Measurements from ENCODE around the gene CATSPER3. TPM values are rescaled to one million over a fixed set of nuclear protein-coding genes. Genes with fewer than 3 reads are reported as not detected.

CATSPER3 gene
- total RNA-seq, 4 donors from 2014 or later, result 0.34 TPM; not detected in 3

- TF ChIP-seq CTCF (IDR thresholded peaks at IDR 0.05), result no peak
- Histone ChIP-seq H3K4me3 (no peak overlapping the region), H3K9me3 (no peaks in the 10 kb centered on the region), H3K27me3 (no peaks in the 10 kb centered on the region), H3K27ac (no peak overlapping the region), H3K4me1 (no peaks in the 10 kb centered on the region), H3K36me3 (peaks cover 17% of the 10 kb centered on the region)
- 84% methylated on average over 12 of the region's 12 CpGs for WGBS
- DNase-seq (ENCODE audit: low spot score in 2 of 2), result no peak
Measured at GRCh38 chr5:134935711-134936602, 31.8 kb upstream of the CATSPER3 start.

- no peak for DNase-seq (ENCODE audit: low spot score in 2 of 2)
- H3K36me3 ChIP-seq, result peaks cover 11% of the 10 kb centered on the region
- no peak overlapping the region for H3K27ac ChIP-seq
- H3K27me3 ChIP-seq, result no peaks in the 10 kb centered on the region
- no peaks in the 10 kb centered on the region for H3K4me1 ChIP-seq
- WGBS, result 92% methylated on average over 8 of the region's 8 CpGs
- TF ChIP-seq POLR2AphosphoS5 (IDR thresholded peaks at IDR 0.05), result no peak
- no peak overlapping the region for H3K4me3 ChIP-seq
- H3K9me3 ChIP-seq, result no peaks in the 10 kb centered on the region
Measured at GRCh38 chr5:134937526-134937925, 30.2 kb upstream of the CATSPER3 start.

GRCh38 chr5:134938030-134938429 is 29.7 kb upstream of the CATSPER3 start:
- peaks cover 9% of the 10 kb centered on the region for H3K36me3 ChIP-seq
- no peak overlapping the region for H3K4me3 ChIP-seq
- DNase-seq (ENCODE audit: low spot score in 2 of 2), result no peak
- TF ChIP-seq CTCF (IDR thresholded peaks at IDR 0.05), result no peak
- TF ChIP-seq POLR2A (IDR thresholded peaks at IDR 0.05), result no peak
- no peak for TF ChIP-seq POLR2AphosphoS5 (IDR thresholded peaks at IDR 0.05)
- no peak for TF ChIP-seq EP300 (IDR thresholded peaks at IDR 0.05)
- 88% methylated on average over 6 of the region's 6 CpGs for WGBS
- H3K27ac ChIP-seq, result no peak overlapping the region
- no peaks in the 10 kb centered on the region for H3K9me3 ChIP-seq
- H3K4me1 ChIP-seq, result no peaks in the 10 kb centered on the region
- no peaks in the 10 kb centered on the region for H3K27me3 ChIP-seq

- H3K27me3 ChIP-seq, result no peaks in the 10 kb centered on the region
- peaks cover 9% of the 10 kb centered on the region for H3K36me3 ChIP-seq
- peaks cover under 1% of the 10 kb centered on the region for H3K4me1 ChIP-seq
- WGBS, result 94% methylated on average over 1 of the region's 1 CpG
- TF ChIP-seq POLR2AphosphoS5 (IDR thresholded peaks at IDR 0.05) (no peak), EP300 (IDR thresholded peaks at IDR 0.05) (no peak)
- no peaks in the 10 kb centered on the region for H3K9me3 ChIP-seq
- no peak overlapping the region for H3K4me3 ChIP-seq
- H3K27ac ChIP-seq, result no peak overlapping the region
- no peak for DNase-seq (ENCODE audit: low spot score in 2 of 2)
Measured at GRCh38 chr5:134939500-134939899, 28.2 kb upstream of the CATSPER3 start.

- TF ChIP-seq POLR2AphosphoS5 (IDR thresholded peaks at IDR 0.05) (no peak), POLR2A (IDR thresholded peaks at IDR 0.05) (no peak), CTCF (IDR thresholded peaks at IDR 0.05) (no peak), EP300 (IDR thresholded peaks at IDR 0.05) (no peak)
- no peaks in the 10 kb centered on the region for H3K36me3 ChIP-seq
- no peaks in the 10 kb centered on the region for H3K27me3 ChIP-seq
- DNase-seq (ENCODE audit: low spot score in 2 of 2), result no peak
- no peaks in the 10 kb centered on the region for H3K9me3 ChIP-seq
- 84% methylated on average over 1 of the region's 1 CpG for WGBS
- no peak overlapping the region for H3K27ac ChIP-seq
- no peak overlapping the region for H3K4me3 ChIP-seq
- peaks cover 7% of the 10 kb centered on the region for H3K4me1 ChIP-seq
Measured at GRCh38 chr5:134943547-134943946, 24.2 kb upstream of the CATSPER3 start.

- no peak overlapping the region for H3K4me3 ChIP-seq
- no peaks in the 10 kb centered on the region for H3K9me3 ChIP-seq
- H3K27me3 ChIP-seq, result no peaks in the 10 kb centered on the region
- no peak for DNase-seq (ENCODE audit: low spot score in 2 of 2)
- no peaks in the 10 kb centered on the region for H3K36me3 ChIP-seq
- H3K4me1 ChIP-seq, result peaks cover 7% of the 10 kb centered on the region
- WGBS, result 60% methylated on average over 1 of the region's 1 CpG
- TF ChIP-seq POLR2AphosphoS5 (IDR thresholded peaks at IDR 0.05) (no peak), POLR2A (IDR thresholded peaks at IDR 0.05) (no peak), EP300 (IDR thresholded peaks at IDR 0.05) (no peak), CTCF (IDR thresholded peaks at IDR 0.05) (no peak)
- no peak overlapping the region for H3K27ac ChIP-seq
Measured at GRCh38 chr5:134944630-134945029, 23.1 kb upstream of the CATSPER3 start.

All from suprapubic skin (tissue), 4 donors.